ENCODE results near the gene MTCP1. TPM values are rescaled to one million over a fixed set of nuclear protein-coding genes. Genes with fewer than 3 reads are reported as not detected.

The MTCP1 gene
- polyA plus RNA-seq, 1 donor from 2014 or later: 1.1 TPM

- Histone ChIP-seq H2AFZ (ENCODE audit: low read depth, low read length) (no peak overlapping the region), H3K36me3 (ENCODE audit: insufficient read depth, low read length) (no peaks in the 10 kb centered on the region), H3K27me3 (ENCODE audit: insufficient read depth, low read depth, low read length) (no peaks in the 10 kb centered on the region), H4K20me1 (ENCODE audit: insufficient read depth) (no peaks in the 10 kb centered on the region), H3F3A (ENCODE audit: insufficient read depth, low read length, poor library complexity, severe bottlenecking) (no peaks in the 10 kb centered on the region), H3K4me2 (ENCODE audit: low read length) (no peak overlapping the region), H3K79me2 (replicated peaks; ENCODE audit: insufficient read depth, low read length) (no peaks in the 10 kb centered on the region), H3K9me2 (ENCODE audit: insufficient read depth, low read length) (no peaks in the 10 kb centered on the region), H3K9ac (ENCODE audit: low read length) (no peak overlapping the region), H3K27ac (ENCODE audit: low read length) (no peak overlapping the region), H3K4me3 (ENCODE audit: low read length) (no peak overlapping the region), H3K9me3 (ENCODE audit: low read length) (no peaks in the 10 kb centered on the region)
- TF ChIP-seq EP300 (conservative IDR thresholded peaks at IDR 0.05; ENCODE audit: poor library complexity, severe bottlenecking) (no peak), CTCF (IDR thresholded peaks at IDR 0.05; ENCODE audit: poor library complexity, severe bottlenecking) (no peak), EZH2 (IDR thresholded peaks at IDR 0.05; ENCODE audit: borderline replicate concordance, insufficient read depth, low read length, poor library complexity, severe bottlenecking) (no peak), SMC3 (conservative IDR thresholded peaks at IDR 0.05; ENCODE audit: poor library complexity) (no peak), TAF1 (IDR thresholded peaks at IDR 0.05; ENCODE audit: low read depth) (no peak), REST (IDR thresholded peaks at IDR 0.05; ENCODE audit: borderline replicate concordance) (no peak), POLR2AphosphoS5 (IDR thresholded peaks at IDR 0.05) (no peak), RAD21 (conservative IDR thresholded peaks at IDR 0.05) (no peak), MXI1 (conservative IDR thresholded peaks at IDR 0.05; ENCODE audit: poor library complexity, severe bottlenecking) (no peak)
These were observed 42.2 kb upstream of the MTCP1 start for GRCh38 chrX:155113097-155113496.

- TF ChIP-seq CTCF (IDR thresholded peaks at IDR 0.05; ENCODE audit: poor library complexity, severe bottlenecking) (no peak), RAD21 (conservative IDR thresholded peaks at IDR 0.05) (no peak), POLR2AphosphoS5 (IDR thresholded peaks at IDR 0.05) (no peak), SMC3 (conservative IDR thresholded peaks at IDR 0.05; ENCODE audit: poor library complexity) (no peak), TAF1 (IDR thresholded peaks at IDR 0.05; ENCODE audit: low read depth) (no peak)
- no peaks in the 10 kb centered on the region for H3K9me3 ChIP-seq (ENCODE audit: low read length)
- no peaks in the 10 kb centered on the region for H3K36me3 ChIP-seq (ENCODE audit: insufficient read depth, low read length)
- no peaks in the 10 kb centered on the region for H3F3A ChIP-seq (ENCODE audit: insufficient read depth, low read length, poor library complexity, severe bottlenecking)
- no peaks in the 10 kb centered on the region for H3K9me2 ChIP-seq (ENCODE audit: insufficient read depth, low read length)
- H3K4me3 ChIP-seq (ENCODE audit: low read length): no peak overlapping the region
- no peak overlapping the region for H2AFZ ChIP-seq (ENCODE audit: low read depth, low read length)
- H3K27me3 ChIP-seq (ENCODE audit: insufficient read depth, low read depth, low read length): no peaks in the 10 kb centered on the region
- H3K9ac ChIP-seq (ENCODE audit: low read length): no peak overlapping the region
- H3K79me2 ChIP-seq (replicated peaks; ENCODE audit: insufficient read depth, low read length): no peaks in the 10 kb centered on the region
- no peak overlapping the region for H3K27ac ChIP-seq (ENCODE audit: low read length)
- H3K4me2 ChIP-seq (ENCODE audit: low read length): no peak overlapping the region
- no peaks in the 10 kb centered on the region for H4K20me1 ChIP-seq (ENCODE audit: insufficient read depth)
These were observed 41.2 kb upstream of the MTCP1 start for GRCh38 chrX:155112171-155112570.

All from neural cell (in vitro differentiated cells).